ENCODE measurements around the gene MRPS23.

The MRPS23 gene

DNA sequence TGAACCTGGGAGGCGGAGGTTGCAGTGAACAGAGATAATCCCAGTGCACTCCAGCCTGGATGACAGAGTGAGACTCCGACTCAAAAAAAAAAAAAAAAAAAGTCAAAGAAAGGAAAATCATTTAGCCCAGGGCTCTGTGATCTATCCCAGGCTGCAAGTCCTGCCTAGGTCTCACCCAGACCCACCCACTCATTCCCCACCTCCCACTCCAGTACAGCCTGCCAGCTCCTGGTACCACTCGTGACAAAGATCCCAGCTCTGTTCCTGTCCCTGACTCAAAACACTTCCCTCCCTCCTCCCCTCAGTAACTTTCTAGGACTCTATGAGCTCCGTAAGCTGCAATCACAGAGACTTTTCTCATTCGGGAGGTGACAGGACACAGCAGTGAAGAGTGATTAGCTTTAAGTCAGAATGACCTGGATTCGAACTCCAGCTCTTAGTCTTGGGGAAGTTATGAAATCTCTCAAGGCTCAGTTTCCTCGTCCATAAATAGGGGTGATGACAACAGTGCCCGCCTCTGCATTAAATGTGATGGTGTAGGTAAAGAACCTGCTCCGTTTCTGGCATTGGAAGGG lies 28.0 kb upstream of the MRPS23 start:
- no peak for DNase-seq

DNA sequence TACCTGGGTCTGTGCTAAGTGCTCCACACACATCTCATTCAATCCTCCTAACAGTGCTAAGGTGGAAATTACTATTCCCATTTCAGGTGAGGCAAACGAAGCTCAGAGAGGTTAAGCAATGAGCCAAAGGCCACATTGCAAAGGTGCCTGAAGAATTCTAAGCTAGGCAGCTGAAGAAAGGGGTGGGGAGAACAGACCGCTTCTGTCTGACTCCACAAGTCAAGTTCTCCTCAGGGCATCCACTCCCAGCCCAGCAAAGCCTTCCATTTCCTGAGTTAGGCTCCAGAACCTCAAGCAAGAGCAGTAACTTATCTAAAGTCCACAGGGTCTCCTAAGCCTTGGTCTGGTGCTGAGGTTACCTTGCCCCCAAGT lies 27.0 kb upstream of the MRPS23 start:
- DNase-seq = no peak

DNA sequence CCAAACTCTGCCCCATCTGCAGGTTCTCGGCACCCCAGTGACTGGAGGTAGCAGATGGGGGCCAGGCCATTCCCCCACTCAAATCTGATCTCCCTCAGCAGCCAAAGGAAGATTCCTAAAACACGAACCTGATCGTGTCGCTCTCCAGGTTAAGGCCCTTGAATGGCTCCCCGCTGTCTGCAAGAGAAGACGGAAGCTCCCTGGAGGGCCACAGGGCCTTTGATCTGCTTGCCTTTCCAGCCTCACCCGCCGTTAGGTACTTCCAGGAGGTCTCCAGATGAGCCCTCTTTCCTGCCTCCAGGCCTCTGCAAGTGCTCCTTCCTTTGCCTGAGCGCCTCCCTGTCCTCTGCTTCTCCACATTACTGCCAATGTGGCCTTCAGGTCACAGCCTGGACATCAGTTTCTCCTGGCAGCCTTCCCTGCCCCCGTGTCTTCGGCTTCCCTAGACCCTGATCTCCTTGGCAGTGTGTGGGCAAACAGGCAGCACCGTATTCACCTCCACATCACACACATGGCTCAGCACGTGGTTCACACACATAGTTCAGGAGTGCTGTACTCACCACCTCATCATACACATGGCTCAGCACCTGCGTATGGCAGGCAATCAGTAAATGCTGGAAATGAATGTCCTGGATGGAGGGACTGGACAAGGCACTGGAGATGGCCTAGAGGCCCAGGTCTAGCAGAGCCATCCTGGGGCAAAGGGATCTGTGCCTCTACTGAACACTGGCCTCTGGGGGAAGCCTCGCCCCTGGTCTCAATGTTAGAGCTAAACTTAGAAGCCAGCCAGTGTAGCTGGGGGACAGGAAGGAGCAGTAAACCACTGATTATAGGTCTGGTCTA lies 26.4 kb upstream of the MRPS23 start:
- no peak for DNase-seq

DNA sequence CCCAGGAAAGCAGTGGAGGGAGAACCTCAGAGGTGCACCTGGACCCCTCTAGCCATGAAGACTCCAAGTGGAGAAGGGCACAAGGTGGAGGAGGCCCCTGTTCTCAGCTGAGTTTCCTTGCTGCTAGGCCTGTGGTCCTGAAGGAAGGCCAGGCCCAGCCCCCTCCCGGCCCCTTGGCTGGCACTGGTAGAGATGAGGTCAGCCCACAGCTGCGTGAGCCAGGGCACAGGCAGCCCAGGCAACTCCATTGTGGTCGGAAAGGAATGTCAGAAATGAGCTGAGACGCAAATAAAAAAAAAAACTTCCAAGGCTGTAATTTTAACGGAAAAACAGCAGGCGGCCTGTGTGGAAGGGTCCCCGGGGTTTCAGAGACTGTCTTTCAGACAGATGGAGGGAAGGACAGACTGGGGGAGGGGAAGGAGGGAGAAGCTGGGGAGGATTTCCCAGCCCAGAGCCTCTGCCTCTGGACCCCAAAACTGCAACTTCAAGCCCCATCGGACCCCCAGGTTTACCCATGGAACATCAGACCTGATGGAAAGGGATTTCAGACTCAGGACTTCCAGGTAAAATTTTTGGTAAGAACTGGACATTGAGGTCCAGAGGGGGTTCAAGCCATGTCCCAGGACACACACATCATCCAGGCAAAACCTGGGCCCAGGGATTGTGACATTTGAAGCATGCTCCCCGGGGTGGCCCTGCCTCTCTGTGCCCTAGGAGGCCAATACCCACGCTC lies 25.6 kb upstream of the MRPS23 start:
- DNase-seq = no peak

DNA sequence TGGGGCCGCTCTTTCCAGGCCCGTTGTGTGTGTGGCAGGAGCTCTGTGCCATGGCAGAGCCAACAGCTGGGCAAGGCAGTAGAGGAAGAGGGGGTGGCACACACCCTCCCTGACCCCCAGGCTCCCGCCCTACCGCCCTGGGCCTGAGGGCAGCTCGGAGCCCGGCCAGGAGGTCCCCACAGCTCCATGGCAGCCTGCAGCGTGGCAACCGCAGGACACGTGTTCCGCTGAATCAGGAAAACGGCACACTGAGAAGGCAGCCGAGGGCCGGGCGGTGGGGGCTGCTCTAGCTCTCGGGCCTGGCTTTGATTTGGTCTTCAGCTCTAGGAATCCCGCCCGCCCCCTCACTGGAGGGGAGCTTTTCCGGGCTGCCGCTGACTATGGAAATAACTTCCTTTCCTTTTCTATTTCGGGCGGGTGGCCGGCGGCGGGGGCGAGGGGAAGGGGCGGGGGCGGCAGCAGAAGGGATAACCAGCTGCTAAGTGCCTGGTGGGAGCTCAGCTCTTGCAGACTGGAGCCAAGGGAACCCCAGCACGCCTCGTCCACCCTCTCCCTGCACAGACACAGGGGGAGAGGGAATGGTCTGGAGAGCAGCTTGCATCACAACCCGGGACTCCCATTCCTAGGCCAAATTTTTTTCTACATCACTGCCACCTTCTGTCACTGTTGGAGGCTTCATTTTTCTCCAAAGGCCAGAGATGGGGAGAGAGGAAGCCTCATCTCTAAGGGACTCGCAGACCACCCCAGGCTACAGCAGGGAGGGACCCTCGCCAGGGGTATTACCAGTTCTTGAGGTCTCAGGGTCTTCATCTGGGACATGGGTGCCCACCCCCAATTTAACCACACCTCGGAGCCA lies 24.8 kb upstream of the MRPS23 start:
- DNase-seq = no peak

DNA sequence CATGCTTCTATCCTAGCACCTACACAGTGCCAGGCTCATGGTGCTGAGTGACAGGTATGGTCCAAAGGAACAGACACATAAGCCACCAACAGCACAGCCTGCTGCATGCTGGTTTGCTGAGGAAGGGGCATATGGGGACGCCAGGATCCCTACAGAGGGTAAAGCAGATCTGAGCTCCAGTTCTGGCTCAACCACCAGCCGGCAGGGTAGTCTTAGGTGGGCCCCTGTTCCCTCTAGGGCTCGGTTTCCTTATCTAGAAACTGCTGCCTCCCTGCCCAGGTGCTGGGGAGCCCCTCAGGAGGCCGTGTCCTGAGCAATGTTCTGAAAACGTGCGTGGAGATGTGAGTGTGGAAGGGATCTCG lies 24.2 kb upstream of the MRPS23 start:
- DNase-seq = no peak

DNA sequence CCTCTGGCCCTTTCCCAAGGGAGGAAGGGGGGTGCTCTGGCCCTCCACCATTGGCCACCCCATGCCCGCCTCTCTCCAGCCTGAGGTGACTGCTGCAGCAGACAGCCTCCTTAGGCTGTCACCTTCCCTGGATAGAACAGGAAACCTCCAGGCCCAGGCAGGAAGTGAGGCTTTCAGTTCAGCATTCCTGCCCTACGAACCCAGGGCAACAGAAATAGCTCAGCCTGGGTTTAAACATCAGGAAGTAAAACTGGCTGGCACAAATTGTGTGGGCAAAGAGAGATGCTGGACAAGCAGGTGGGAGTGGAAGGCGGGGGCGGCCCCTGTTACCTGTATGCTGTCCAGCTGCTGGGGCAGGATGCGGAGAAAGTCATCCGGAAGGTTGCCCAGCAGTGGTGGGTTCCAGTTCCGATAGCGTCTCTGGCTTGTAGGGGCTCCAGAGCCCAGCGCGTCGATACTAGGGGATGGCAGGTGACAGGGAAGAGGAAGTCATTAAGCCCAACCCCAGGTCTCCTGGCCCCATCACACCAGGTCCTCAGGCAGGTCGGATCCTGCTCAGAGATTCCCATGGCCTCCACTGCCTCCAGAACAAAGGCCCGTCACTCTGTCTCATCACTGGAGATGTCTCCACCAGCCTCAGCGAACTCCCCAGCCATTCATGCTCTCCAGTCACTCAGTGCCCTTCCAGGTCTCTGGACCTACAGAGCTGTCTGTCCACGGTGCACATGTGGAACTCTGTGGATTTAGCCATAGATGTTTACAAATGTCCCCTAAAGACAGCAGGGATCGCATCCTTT lies 23.6 kb upstream of the MRPS23 start:
- DNase-seq = no peak

DNA sequence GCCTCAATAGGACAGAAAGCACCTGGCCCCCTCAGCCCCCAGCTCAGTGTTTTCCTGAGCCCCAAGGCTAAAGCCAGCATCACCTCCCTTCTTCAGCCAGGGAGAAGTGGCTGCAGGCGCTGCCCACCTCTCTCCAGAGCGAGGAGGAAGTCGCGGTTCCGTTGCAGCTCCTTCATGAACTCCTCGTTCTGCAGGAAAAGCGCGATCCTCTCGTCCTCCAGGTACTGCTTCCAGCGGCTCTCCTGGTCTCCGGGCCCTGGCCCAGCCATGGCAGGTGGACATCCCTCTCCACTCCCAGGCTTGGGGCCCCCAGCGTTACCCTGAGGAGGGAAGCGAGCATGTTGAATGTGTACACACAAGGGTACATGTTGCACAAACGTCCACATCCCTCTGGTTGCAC lies 22.7 kb upstream of the MRPS23 start:
- DNase-seq = no peak

DNA sequence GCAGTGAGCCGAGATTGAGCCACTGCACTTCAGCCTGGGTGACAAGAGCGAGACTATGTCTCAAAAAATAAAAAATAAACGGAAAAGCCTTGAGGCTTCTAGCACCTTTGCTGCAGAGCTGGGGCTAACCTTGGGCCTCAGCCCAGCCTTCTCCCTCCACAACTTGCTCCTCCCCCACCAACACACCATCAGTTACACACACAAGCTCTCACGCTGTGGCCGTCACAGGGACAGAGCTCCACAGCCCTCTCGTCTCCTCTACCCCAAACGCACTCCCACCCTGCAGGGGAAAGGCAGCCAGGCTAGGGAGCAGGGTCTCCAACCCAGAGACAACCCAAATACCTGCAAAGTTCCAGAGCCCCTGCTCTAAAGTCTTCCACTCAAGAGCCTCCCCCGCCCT lies 22.0 kb upstream of the MRPS23 start:
- no peak for DNase-seq

DNA sequence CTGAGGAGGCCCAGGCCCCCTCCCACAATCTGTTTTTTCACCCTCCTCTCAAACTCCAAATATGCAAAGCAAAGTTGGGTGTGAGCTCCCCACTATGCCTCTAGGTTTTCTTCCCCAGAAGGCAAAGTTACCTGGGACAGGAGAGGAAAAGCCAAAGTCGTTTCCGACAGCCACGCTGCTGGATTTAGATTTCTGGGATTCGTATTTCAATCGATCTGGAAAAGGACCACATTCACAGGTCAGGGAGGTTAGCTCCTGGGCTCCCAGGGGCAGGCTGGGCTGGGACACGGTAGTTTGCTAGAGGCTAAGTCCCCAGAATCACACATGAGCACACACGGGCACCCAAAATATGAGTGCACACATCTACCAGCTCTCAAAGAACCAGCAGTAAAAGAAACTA lies 21.3 kb upstream of the MRPS23 start:
- no peak for DNase-seq

DNA sequence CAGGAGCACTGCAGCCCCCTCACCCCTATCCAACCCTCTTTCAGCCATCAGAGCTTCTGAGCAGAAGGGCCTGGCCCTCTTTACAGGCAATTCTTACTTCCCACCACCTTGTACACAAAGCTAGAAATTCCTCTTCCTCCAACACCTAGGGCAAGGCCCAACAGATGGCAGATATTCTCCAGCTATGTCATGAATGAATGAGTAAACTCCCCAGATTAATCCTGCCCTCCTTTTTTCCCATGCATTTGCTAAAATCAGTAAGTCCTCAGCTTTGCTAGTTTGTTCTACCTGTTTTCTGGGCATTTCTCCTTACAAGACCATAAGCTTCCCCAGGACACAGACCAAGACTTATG lies 20.4 kb upstream of the MRPS23 start:
- no peak for DNase-seq

DNA sequence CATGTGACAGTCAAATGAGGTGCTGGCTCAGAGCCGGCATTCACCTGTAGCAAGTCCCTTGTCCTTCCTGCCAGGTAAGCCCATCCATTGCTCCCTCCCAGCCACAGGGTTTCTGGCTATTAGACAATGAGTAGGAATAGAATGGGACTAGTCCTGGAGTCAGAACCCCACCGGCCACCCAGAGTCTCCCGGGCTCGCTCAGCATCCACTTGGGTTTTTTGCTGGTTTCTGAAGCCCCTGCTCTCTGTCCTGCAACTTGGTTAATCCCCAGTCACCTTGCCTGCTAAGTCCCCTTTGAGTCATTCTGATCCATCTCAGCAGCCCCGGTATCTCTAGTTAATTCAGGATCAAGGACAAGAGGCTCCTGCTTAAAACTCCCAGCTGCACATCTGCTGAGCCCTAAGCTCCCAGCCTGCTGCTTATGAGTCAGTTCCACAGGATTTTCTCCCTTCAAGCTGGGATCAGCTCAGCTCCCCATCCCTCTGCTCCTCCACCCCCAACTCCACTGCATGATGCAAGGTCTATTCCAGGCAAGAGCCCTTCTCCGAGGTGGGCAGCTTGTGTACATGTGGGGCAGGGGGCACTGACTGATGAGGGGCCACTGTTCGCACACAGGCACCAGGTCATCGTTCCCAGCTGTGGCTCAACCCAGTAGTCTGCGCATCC lies 19.9 kb upstream of the MRPS23 start:
- no peak for DNase-seq

DNA sequence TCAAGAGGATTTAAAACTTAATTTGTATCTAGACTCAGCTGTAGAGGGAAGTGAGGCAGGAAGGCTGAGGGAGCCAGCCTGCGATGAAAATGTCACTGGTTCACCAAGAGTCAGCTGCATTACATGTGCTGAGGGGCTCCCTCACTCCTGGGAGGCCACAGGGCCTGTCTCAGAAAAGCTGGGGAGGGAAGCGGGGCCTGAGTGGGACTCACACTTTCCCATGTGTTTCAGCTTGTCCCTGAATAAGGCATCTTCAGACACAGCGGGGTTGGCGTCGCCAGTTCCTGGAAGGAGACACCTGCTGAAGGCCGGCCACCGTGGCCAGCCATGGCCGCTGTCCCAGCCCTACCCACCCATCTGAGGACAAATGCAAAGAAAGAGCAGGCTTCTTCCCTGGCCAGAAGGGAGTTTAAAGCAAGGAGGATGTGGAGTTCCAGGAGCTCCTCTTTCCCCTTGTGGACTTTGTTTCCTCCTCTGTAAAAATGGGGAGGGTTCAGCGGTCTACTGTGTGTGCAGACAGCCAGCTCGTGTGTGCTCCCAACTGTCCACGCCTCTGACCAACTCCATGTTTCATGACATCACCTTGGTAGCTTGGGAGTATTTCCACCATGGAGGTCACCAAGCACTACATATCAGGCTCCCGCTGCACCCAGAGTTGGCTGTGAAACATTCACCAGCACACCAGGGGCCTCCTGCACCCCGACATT lies 19.2 kb upstream of the MRPS23 start:
- no peak for DNase-seq

DNA sequence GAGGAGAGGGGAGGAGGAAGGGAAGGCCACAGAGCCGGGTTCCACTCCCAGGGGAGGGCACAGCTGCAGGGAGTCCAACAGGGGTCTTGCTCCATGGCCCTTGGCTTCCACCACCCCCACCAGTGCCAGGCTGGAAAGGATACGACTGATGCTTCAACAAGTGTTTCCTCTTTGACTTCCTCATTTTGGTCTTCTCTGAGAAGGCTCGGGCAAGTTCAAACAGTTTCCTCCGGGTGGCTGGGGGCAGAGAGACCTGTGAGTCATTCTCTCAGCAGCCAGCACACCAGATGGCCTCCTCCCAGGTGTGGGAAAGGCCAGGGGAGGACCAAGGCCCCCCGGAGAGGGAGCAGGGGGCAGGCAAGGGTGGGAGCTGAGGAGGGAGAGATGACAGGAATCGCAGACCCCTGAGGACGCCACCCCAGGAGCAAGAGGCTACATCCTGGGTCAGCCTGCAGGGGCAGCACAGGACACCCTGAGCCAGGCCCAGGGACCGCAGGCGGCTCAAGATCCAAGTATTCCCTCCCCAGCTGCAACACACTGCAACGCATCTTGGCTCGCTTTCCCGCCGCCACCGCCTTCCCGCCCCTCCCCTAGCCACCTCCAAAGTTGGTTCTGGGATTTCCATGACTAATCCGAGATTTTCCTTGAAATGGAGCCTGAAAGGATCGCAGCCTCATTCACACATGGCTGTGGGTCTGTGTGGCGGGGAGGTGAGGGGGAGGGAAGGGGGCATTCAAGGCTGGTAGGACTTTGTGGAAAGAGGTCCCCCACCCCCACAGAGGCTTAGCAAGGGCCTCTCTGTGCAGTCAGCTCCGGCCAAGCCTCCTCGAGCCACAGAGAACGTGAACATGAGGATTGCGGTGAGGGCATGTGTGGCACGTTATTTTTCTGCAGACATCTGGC lies 18.4 kb upstream of the MRPS23 start:
- no peak for DNase-seq

DNA sequence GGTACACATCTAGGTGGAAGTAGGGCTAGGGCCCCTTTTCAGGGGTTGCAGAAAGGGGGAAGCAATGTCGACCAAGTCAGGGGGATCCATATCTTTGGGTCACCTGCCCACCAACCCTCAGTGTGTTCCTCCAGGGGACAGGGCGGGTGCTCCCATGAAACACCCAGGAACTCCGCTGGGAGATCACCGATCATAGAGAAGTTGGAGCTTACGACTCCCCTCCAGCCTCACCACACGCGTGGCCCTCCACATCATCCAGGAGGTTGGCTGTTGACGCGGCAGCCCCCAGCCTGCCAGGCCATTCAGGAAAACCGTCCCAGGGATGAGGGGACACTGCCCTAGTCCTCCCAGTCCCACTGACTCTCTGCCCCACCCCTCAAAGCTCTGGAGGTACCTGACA lies 17.3 kb upstream of the MRPS23 start:
- DNase-seq = no peak

DNA sequence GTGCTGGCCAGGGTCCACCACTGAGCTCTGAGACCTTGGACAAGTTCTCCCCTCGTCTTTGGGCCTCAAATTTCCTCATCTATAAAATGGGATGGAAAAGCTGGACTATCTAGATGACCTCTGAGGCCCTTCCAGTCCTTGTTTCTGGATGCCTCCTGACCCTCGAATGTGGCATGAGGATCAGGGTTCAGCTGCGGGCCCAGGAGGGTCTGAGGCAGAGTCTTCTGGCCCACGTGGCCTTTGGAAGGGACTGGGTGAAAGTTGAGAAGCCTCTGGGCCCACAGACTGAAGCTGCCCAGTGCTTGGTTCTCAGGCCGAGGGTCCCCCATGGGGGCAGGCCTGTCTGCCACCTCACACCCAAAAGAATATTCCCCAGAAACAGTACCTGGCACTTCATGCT lies 16.9 kb upstream of the MRPS23 start:
- DNase-seq = no peak

DNA sequence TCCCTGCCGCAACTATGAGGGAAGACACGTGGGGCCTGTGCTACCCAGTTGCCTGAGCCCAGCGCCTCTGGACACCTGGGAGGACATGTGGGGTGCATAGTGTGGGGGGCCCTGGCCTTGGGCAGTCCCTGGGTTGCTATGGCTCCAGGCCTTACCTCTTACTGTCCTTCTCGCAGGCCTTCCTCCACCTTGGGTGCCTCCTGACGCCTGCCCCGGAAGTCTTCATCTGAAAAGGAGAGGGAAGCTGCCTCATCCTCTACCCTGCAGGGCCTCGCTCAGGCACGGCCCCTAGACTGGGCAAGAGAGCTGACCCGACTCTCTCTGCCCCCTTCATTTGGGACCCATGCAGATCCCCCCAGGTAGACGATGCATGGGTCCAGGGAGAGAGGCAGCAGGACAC lies 16.5 kb upstream of the MRPS23 start:
- DNase-seq = no peak

DNA sequence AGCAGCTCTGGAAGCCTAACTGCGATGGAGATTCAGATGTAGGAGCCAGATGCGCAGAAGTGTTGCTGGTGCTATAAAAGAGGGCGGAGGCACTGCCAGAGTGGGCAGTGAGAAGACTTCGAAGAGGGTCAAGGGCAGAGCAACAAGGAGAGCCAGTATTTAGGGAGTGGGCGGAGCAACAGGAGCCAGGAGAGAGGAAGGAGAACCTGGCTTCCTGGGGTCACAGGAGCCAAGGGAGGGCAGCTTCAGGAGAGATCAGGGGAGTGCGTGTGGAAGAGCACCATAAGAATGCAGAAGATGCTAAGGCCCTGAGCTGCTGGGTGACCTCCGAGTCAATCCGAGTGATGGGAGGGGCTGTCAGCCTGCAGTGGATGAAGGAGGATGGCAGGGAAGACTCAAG lies 14.4 kb upstream of the MRPS23 start:
- DNase-seq = no peak

DNA sequence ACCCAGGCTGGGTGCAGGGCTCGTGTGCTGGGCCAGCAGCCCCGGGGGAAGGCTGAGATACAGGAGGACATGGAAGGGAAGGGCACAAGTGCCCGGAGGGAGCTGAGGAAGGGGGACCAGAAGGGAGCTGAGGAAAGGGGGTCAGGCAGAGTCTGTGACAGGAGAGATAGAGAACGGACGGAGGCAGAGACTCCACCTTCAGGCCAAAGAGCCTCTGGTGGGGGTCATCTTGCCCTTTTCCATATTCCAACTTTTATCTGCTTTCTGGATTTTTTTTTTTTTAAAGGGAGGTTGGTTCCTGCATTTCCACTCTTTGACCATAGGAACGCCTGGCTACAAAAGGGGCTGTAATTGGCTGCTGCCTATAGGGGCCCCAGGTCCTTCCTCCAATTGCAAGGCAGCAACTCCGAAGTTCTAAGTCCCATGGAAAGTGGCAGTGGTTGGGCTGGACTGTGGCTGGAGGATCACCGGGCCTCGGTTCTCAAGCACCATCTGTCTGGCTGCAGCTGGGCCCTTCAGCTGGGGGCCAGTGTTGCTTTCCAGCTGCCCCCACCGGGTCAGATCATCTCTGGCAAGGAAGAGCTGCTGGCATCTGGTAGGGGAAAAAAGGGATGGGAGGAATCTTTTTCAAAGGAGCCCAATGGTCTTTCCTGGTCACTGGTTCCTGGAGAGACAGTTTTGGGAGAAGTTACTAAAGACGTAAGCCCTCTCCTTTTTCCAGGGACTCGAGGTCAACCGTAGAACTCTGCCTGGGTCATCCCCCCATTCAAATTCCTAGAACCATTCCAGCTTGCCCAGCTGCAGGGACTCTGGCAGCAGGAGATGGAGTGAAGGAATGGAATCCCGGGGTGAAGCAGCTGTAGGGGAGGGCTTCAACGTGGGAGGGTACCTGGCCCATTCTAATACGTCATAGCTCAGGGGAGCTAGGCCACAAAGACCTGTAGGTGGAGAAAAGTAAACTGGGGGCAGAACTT lies 13.1 kb upstream of the MRPS23 start:
- DNase-seq = no peak

Measured in NK-92 treated with Interleukin-12 subunit alpha and Interleukin-12 subunit beta, amount 100 ng/mL, for 24 hours (cell line).